SK-N-MC (cell line): ENCODE results near the gene SPATA3.

Experiments used
- DNase-seq: peaks from one replicate; pipeline ENCODE4 v3.0.0-alpha.2; 2011; ENCODE audit warnings: low read depth, low spot score
- H3K27ac ChIP-seq: fragments of 200-600 bp; sonication (generic); 2 replicates; pipeline ENCODE4 v1.5.1; 2016; ENCODE audit warnings: mixed run types
- H3K36me3 ChIP-seq: fragments of 200-600 bp; sonication (generic); 2 replicates; pipeline ENCODE4 v1.6.1; 2017; ENCODE audit warnings: antibody characterized with exemption, low read length, mixed read lengths; ENCODE audit not compliant: insufficient read depth
- H3K4me3 ChIP-seq: fragments of 200-600 bp; sonication (generic); 2 replicates; pipeline ENCODE4 v1.5.1; 2016
- H3K9ac ChIP-seq: fragments of 200-600 bp; sonication (generic); 2 replicates; pipeline ENCODE4 v1.8.0; 2017; ENCODE audit warnings: mixed run types, mixed read lengths; ENCODE audit not compliant: insufficient read length
- H3K9me3 ChIP-seq: fragments of 200-600 bp; sonication (generic); 2 replicates; pipeline ENCODE4 v1.6.1; 2017; ENCODE audit warnings: low read depth, mild to moderate bottlenecking, antibody characterized with exemption, low read length, moderate library complexity, mixed read lengths
- EZH2 ChIP-seq: fragments of 200-600 bp; sonication (generic); IDR thresholded peaks from one replicate; pipeline ENCODE4 v1.6.1; 2017; ENCODE audit warnings: antibody characterized with exemption
- FOXP2 ChIP-seq: optimal IDR thresholded peaks from 2 replicates; pipeline ENCODE3; 2011; ENCODE audit warnings: mild to moderate bottlenecking, moderate library complexity; ENCODE audit not compliant: insufficient read depth; ENCODE audit errors: extremely low read length, control extremely low read depth
- POLR2AphosphoS5 ChIP-seq: IDR thresholded peaks from 2 replicates; pipeline ENCODE4 v1.6.1; 2012; ENCODE audit warnings: mild to moderate bottlenecking, low read depth, low read length, borderline replicate concordance

The SPATA3 gene

GRCh38 chr2:230952226-230952956 lies 43.5 kb upstream of the SPATA3 start:
- no peak overlapping the region for H3K27ac ChIP-seq
- no peak overlapping the region for H3K9ac ChIP-seq
- no peak overlapping the region for H3K4me3 ChIP-seq
- no peak for DNase-seq
- no peaks in the 10 kb centered on the region for H3K9me3 ChIP-seq
- no peak for TF ChIP-seq FOXP2
- no peak for TF ChIP-seq EZH2
- no peak for TF ChIP-seq POLR2AphosphoS5
- no peaks in the 10 kb centered on the region for H3K36me3 ChIP-seq

GRCh38 chr2:230953845-230954244 lies 42.1 kb upstream of the SPATA3 start:
- Histone ChIP-seq H3K9me3 (no peaks in the 10 kb centered on the region), H3K4me3 (no peak overlapping the region), H3K36me3 (no peaks in the 10 kb centered on the region), H3K9ac (no peak overlapping the region), H3K27ac (no peak overlapping the region)
- no peak for DNase-seq
- TF ChIP-seq FOXP2 (no peak), EZH2 (no peak), POLR2AphosphoS5 (no peak)

- no peak for DNase-seq
- no peak overlapping the region for H3K9ac ChIP-seq
- TF ChIP-seq FOXP2 (no peak), EZH2 (no peak), POLR2AphosphoS5 (no peak)
- no peaks in the 10 kb centered on the region for H3K36me3 ChIP-seq
- no peak overlapping the region for H3K27ac ChIP-seq
- H3K9me3 ChIP-seq, result no peaks in the 10 kb centered on the region
- H3K4me3 ChIP-seq, result no peak overlapping the region
Observed at GRCh38 chr2:230954746-230955145, 41.2 kb upstream of the SPATA3 start.

GRCh38 chr2:230955163-230955737 lies 40.7 kb upstream of the SPATA3 start:
- TF ChIP-seq EZH2 (no peak), FOXP2 (no peak), POLR2AphosphoS5 (no peak)
- no peaks in the 10 kb centered on the region for H3K9me3 ChIP-seq
- no peak for DNase-seq
- H3K9ac ChIP-seq, result no peak overlapping the region
- H3K27ac ChIP-seq, result no peak overlapping the region
- H3K36me3 ChIP-seq, result no peaks in the 10 kb centered on the region
- H3K4me3 ChIP-seq, result no peak overlapping the region

GRCh38 chr2:230956827-230957755 lies 38.8 kb upstream of the SPATA3 start:
- H3K36me3 ChIP-seq, result no peaks in the 10 kb centered on the region
- H3K27ac ChIP-seq, result no peak overlapping the region
- peak overlapping the region; percentile 53 for H3K9ac ChIP-seq
- TF ChIP-seq FOXP2 (no peak), EZH2 (no peak), POLR2AphosphoS5 (no peak)
- peak overlapping the region; percentile 75 for H3K4me3 ChIP-seq
- DNase-seq, result no peak
- no peaks in the 10 kb centered on the region for H3K9me3 ChIP-seq

GRCh38 chr2:230957756-230958391 lies 38.0 kb upstream of the SPATA3 start:
- DNase-seq, result no peak
- Histone ChIP-seq H3K9ac (peak overlapping the region; percentile 53), H3K4me3 (peak overlapping the region; percentile 75), H3K36me3 (no peaks in the 10 kb centered on the region), H3K9me3 (no peaks in the 10 kb centered on the region), H3K27ac (no peak overlapping the region)
- TF ChIP-seq EZH2, result no peak
- TF ChIP-seq FOXP2, result no peak
- no peak for TF ChIP-seq POLR2AphosphoS5

GRCh38 chr2:230958820-230959756 lies 36.8 kb upstream of the SPATA3 start:
- DNase-seq, result no peak
- H3K36me3 ChIP-seq, result no peaks in the 10 kb centered on the region
- no peak overlapping the region for H3K4me3 ChIP-seq
- H3K9me3 ChIP-seq, result no peaks in the 10 kb centered on the region
- H3K27ac ChIP-seq, result no peak overlapping the region
- TF ChIP-seq POLR2AphosphoS5 (no peak), EZH2 (no peak), FOXP2 (no peak)
- H3K9ac ChIP-seq, result no peak overlapping the region
